RWPE1 (cell line): ENCODE data around the gene TTLL6.

Experiments
- CTCF ChIA-PET: fragments of 350-600 bp; sonication (Branson Sonifier 250); formaldehyde crosslinking; extraction: SDS; loops from one replicate; lab custom pipeline; 2021; lab: Yijun Ruan, JAX
- POLR2A ChIA-PET: fragments of 400-600 bp; formaldehyde crosslinking; extraction: SDS; loops from one replicate; lab custom pipeline; 2020; ENCODE audit warnings: antibody characterized with exemption; ENCODE audit not compliant: low non-redundant PET; lab: Yijun Ruan, JAX
- DNase-seq: peaks from one replicate; pipeline ENCODE4 v3.0.0; 2012; ENCODE audit warnings: low spot score
- H3K27ac ChIP-seq: fragments of 450-650 bp; 2 replicates; pipeline ENCODE4 v1.5.1; 2017
- TF ChIP-seq, protein P1 (sequence below): fragments of 450-650 bp; conservative IDR thresholded peaks from 2 replicates; pipeline ENCODE4 v1.5.1; 2017; ENCODE audit warnings: low read depth, mild to moderate bottlenecking

Gene TTLL6

DNA sequence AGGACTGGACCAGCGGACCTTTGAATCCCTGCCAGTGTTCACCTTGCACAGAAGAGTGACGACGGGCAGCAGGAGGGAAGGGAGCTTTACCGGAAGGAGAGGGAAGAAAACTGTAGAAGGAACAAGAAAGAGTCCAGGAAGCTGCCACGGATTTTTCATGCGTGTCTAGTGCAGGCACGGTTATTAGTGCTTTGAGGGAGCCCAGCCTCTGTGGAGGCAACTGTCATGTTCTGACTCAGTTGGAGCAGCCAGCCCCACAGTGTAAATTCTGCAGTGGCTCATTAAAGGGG lies 82.0 kb downstream of the TTLL6 start:
- no peak overlapping the region for H3K27ac ChIP-seq
- no peak for DNase-seq
- TF ChIP-seq, protein P1, sequence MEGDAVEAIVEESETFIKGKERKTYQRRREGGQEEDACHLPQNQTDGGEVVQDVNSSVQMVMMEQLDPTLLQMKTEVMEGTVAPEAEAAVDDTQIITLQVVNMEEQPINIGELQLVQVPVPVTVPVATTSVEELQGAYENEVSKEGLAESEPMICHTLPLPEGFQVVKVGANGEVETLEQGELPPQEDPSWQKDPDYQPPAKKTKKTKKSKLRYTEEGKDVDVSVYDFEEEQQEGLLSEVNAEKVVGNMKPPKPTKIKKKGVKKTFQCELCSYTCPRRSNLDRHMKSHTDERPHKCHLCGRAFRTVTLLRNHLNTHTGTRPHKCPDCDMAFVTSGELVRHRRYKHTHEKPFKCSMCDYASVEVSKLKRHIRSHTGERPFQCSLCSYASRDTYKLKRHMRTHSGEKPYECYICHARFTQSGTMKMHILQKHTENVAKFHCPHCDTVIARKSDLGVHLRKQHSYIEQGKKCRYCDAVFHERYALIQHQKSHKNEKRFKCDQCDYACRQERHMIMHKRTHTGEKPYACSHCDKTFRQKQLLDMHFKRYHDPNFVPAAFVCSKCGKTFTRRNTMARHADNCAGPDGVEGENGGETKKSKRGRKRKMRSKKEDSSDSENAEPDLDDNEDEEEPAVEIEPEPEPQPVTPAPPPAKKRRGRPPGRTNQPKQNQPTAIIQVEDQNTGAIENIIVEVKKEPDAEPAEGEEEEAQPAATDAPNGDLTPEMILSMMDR: no peak
- ChIA-PET POLR2A (no interaction called here), CTCF (interaction anchor here (0.6 to 1.3 kb wide), 2 partner anchors 10 to 11 kb away, joined by 3 read pairs; no protein-coding TSS in a partner anchor)

DNA sequence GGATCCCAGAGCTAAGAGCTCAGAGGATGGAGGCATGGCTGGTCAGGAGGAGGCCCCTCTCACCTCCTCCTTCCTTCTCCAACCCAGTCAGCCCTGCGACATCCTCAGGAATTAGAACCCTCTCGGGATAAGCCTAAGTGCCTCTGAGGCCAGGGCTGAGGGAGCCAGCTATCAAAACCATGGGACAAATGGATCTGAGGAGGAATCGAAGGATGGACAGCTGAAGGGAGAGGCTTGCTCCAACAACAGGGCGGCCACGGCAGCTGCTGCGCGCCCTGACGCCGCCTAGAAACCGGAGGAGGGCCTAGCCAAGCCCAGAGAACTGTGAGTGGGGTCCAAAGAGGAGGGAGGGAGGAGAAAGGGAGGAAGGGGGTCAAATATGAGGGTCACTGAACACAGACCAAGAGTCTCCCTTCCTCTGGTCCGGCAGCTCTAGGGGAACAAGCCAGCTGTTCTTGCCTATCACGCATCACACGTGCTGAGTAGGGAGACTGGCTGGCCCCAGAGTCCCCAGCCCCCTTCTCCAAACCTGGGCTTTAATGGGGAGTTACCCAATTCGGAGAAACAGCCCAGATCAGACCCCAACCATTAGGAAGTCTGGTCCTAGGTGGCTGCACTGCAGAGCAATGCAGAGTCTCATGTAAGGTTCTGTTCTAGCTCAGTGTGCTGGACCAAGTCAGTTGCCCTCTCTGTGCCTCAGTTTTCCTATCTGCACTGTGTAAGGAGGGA lies 82.5 kb downstream of the TTLL6 start:
- no peak overlapping the region for H3K27ac ChIP-seq
- TF ChIP-seq, protein P1: no peak
- ChIA-PET POLR2A (interaction anchor here (0.6 kb wide), 1 partner anchor 137 kb away, joined by 3 read pairs; no protein-coding TSS in a partner anchor), CTCF (interaction anchor here (0.8 to 1.3 kb wide), 2 partner anchors 10 to 70 kb away, joined by 3 to 4 read pairs; no protein-coding TSS in a partner anchor)
- no peak for DNase-seq

DNA sequence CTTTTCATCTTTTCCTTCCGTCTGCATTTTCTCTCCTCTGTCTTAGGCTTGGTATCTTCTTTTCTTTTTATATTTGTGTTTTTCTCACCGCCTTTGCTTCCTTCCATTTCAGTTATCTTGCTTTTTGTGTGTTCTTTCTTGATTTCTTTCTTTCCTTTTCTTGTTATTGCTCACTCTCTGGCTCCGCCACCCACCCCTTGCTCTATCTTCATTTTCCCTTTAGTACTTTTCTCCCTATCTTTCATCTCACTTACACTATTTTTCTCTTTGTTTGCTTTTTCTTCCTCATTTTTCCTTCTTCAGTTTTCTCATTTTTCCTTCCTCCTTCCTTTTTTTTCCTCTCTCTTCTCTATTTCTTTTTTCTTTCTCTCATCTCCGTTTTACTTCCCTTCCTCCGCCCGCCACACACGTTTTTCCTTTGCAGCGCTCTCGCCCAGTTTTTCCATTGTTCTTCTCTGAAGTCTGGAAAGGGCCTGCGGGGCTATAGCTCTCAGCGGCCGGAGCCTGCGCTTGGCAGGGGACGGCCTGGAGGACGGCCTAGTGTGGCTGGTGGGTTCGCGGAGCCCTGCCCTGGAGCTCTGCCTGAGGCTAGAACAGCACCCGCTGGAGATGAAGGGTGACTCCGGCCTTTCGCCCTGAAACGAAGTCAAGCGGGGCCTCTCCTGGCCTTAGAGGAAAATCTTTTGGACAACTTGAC lies 83.2 kb downstream of the TTLL6 start:
- ChIA-PET CTCF (interaction anchor here (0.5 to 0.8 kb wide), 2 partner anchors 71 to 215 kb away, joined by 3 to 4 read pairs; no protein-coding TSS in a partner anchor), POLR2A (interaction anchor here (0.6 kb wide), 1 partner anchor 138 kb away, joined by 3 read pairs; no protein-coding TSS in a partner anchor)
- DNase-seq: no peak
- TF ChIP-seq, protein P1: no peak
- H3K27ac ChIP-seq: no peak overlapping the region

DNA sequence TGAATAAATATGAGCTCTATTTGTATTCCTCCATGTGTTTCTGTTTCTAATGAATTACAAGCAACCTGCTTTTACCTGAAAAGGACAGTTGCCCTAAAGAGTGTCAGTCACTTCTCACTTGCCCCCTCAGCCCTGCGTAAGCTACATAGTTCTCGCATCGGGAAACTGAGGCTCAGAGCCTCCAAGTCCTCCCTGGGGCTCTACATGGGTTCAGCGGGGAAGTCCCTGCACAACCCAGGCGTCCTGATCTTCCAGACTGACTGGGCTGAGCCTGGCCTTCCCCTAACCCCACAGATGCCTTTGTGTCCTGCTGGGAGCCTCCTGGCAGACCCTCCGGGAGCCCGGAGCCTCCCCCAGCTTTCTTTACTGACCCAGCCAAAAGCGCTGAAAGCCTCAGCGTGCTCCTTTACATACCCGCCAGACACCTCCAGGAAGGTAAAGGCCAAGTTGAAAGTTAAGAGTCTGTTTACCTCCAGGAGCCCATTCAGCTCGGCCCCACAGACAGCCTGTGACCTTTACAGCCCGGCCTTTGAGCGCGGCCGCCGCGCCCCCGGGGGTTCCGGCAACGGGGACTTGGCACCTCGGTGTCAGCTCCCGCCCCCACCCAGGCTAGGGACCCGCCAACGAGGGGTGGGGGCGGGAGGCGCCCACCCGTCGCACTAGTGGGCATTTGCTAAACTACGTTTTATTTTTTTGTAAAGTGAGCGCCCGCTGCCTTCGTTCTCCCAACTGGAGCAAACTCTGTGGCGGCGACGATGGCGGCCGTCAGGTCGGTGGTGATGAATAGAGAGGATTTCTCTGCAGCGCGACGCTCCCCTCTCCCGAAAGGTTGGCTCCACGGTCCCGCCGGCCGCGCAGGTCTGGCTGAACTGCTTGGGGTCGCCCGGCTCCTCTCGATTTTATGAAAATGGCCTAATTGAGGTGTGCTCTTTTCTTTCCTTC lies 84.1 kb downstream of the TTLL6 start:
- ChIA-PET POLR2A (no interaction called here), CTCF (interaction anchor here (0.5 to 1.4 kb wide), 3 partner anchors 146 to 215 kb away, joined by 3 to 4 read pairs (median 3); no protein-coding TSS in a partner anchor)
- H3K27ac ChIP-seq: no peak overlapping the region
- TF ChIP-seq, protein P1: no peak
- no peak for DNase-seq

DNA sequence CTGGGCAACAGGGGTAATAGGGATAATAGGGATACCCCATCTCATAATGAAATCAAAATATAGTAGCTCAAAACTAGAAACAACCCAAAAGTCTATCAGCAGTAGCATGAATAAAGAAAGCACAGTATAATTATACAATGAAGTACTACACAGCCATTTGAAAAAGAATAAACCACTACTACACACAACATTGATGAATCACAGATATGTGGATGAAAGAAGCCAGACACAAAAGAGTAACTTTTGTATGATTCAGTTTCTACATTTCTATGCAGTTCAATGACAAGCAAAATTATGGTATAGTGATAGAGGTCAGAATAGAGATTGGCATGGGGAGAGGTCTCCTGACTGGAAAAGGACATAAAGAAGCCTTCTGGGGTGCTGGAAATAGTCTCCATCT lies 85.7 kb downstream of the TTLL6 start:
- DNase-seq: no peak
- TF ChIP-seq, protein P1: no peak
- no peak overlapping the region for H3K27ac ChIP-seq
- ChIA-PET CTCF (interaction anchor here (0.7 to 1.1 kb wide), 2 partner anchors 27 to 153 kb away, joined by 3 to 4 read pairs; no protein-coding TSS in a partner anchor), POLR2A (no interaction called here)

DNA sequence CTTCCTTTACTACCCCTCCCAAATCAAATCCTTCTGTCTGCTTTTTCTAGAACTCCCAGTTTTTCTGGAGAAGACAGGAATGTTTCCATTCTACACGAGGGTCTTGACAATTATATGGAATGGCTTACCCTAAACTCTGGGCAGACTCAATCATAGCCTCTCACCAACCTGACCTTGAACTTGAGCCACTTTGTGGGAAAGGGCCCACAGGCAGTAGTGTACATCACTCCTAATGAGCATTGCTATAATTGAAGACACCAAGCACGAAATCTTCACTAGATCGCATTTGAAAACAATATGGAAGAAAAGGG lies 86.8 kb downstream of the TTLL6 start:
- DNase-seq: no peak
- POLR2A ChIA-PET: no interaction called here

More for the DNA sequence above, 86.8 kb downstream of the TTLL6 start:
- CTCF ChIA-PET: no interaction called here
- TF ChIP-seq, protein P1: no peak
- H3K27ac ChIP-seq: no peak overlapping the region
